HepG2 (cell line): Measurements from ENCODE around the gene ALKBH2. TPM values are rescaled to one million over a fixed set of nuclear protein-coding genes. Genes with fewer than 3 reads are reported as not detected.

Source experiments
- ATAC-seq: fragments of 200-7000 bp; cut with Tn5 transposase; 3 replicates; pipeline ENCODE4 v1.9.1; 2020; ENCODE audit warnings: mild to moderate bottlenecking, moderate library complexity
- Bru-seq: library from RNA; stranded (reverse); fragments of 400-500 nt; gene quantifications from one replicate; lab custom pipeline; 2021; lab: Mats Ljungman, UMichigan
- BruChase-seq, 2 experiments: library from RNA; stranded (reverse); fragments of 400-500 nt; gene quantifications; one replicate each; lab custom pipeline; 2021; lab: Mats Ljungman, UMichigan
- BruUV-seq: library from RNA; stranded (reverse); fragments of 400-500 nt; replicated peaks from 2 replicates; lab custom pipeline; 2021; lab: Mats Ljungman, UMichigan
- CTCF ChIA-PET: fragments of 300-600 bp; formaldehyde crosslinking; extraction: SDS; loops from one replicate; lab custom pipeline; 2021; ENCODE audit warnings: low total read pairs, inconsistent platforms, low intra/inter-chr PET ratio; lab: Yijun Ruan, JAX
- POLR2A ChIA-PET: fragments of 350-600 bp; sonication (Branson Sonifier 250); formaldehyde crosslinking; loops from one replicate; lab custom pipeline; 2020; ENCODE audit warnings: antibody characterized with exemption, inconsistent platforms; lab: Yijun Ruan, JAX
- DNase-seq: peaks from one replicate; pipeline ENCODE4 v3.0.0-alpha.2; 2015; ENCODE audit warnings: low spot score
- FAIRE-seq: peaks from 3 replicates; lab custom pipeline; 2011; peaks lifted over from hg19 to GRCh38; lab: Jason Lieb, UNC
- H2AFZ ChIP-seq: one replicate; pipeline ENCODE4 v1.6.1; 2011; ENCODE audit warnings: low read length, inconsistent platforms
- H3K27ac ChIP-seq: fragments of 300-600 bp; 3 replicates; pipeline ENCODE4 v1.8.0; 2011; ENCODE audit warnings: mixed run types, mild to moderate bottlenecking, mixed read lengths, low read length, inconsistent platforms; ENCODE audit not compliant: insufficient read depth; ENCODE audit errors: extremely low read length
- H3K27me3 ChIP-seq, 2 experiments: fragments of 200-600 bp in 1 of 2; 2 replicates in 1 of 2; 3 replicates in 1 of 2; pipeline versions ENCODE4 v1.6.0 to v1.8.0; 2011; ENCODE audit warnings: low read length in 2 of 2, mild to moderate bottlenecking in 2 of 2, moderate library complexity in 2 of 2, inconsistent platforms in 1 of 2; ENCODE audit not compliant: insufficient read depth in 2 of 2, control insufficient read depth in 1 of 2
- H3K36me3 ChIP-seq, 2 experiments: fragments of 200-600 bp in 1 of 2; replicated peaks in 1 of 2; 2 replicates in 1 of 2; 3 replicates in 1 of 2; pipeline versions ENCODE4 v1.5.1 to v1.8.0; 2011; ENCODE audit warnings: low read length in 2 of 2, inconsistent platforms in 1 of 2; ENCODE audit not compliant: insufficient read depth in 2 of 2, control insufficient read depth in 1 of 2
- H3K4me1 ChIP-seq: 2 replicates; pipeline ENCODE4 v1.5.1; 2012; ENCODE audit warnings: low read length, inconsistent platforms; ENCODE audit not compliant: insufficient read depth
- H3K4me2 ChIP-seq: 2 replicates; pipeline ENCODE4 v1.6.0; 2011; ENCODE audit warnings: low read depth, low read length, inconsistent platforms
- H3K4me3 ChIP-seq, 3 experiments: fragments of 200-600 bp in 1 of 3; sonication (generic), shearing (Covaris generic) in 1 of 3; replicated peaks in 1 of 3; 2 replicates each; pipeline ENCODE4 v1.5.1; 2011 to 2016; ENCODE audit warnings: low read length in 3 of 3, inconsistent platforms in 2 of 3, low read depth in 2 of 3, mild to moderate bottlenecking in 2 of 3, control low read depth in 1 of 3, mixed read lengths in 1 of 3; ENCODE audit not compliant: insufficient read depth in 1 of 3
- H3K79me2 ChIP-seq: one replicate; pipeline ENCODE4 v1.6.1; 2011; ENCODE audit warnings: low read length, inconsistent platforms; ENCODE audit not compliant: insufficient read depth
- H3K9ac ChIP-seq: 2 replicates; pipeline ENCODE4 v1.6.0; 2011; ENCODE audit warnings: mild to moderate bottlenecking, low read depth, low read length, inconsistent platforms; ENCODE audit not compliant: insufficient read depth
- H3K9me3 ChIP-seq: 2 replicates; pipeline ENCODE4 v1.5.1; 2012; ENCODE audit warnings: mild to moderate bottlenecking, low read length
- H4K20me1 ChIP-seq: 2 replicates; pipeline ENCODE4 v1.6.0; 2011; ENCODE audit warnings: inconsistent platforms, mild to moderate bottlenecking, low read length, moderate library complexity; ENCODE audit not compliant: insufficient read depth
- BORCS8-MEF2B ChIP-seq: sonication (generic); formaldehyde crosslinking; IDR thresholded peaks from 2 replicates; pipeline ENCODE4 v1.8.0; 2022; ENCODE audit warnings: mild to moderate bottlenecking, missing genetic modification reagents
- CENPT ChIP-seq: sonication (generic); formaldehyde crosslinking; IDR thresholded peaks from 2 replicates; pipeline ENCODE4 v1.8.0; 2022; ENCODE audit warnings: low read depth, mild to moderate bottlenecking, moderate library complexity, missing genetic modification reagents
- FOXJ3 ChIP-seq: sonication (generic); formaldehyde crosslinking; IDR thresholded peaks from 2 replicates; pipeline ENCODE4 v1.4.0; 2020; ENCODE audit warnings: missing genetic modification reagents, mild to moderate bottlenecking, borderline replicate concordance
- NFIC ChIP-seq: IDR thresholded peaks from 2 replicates; pipeline ENCODE4 v1.6.1; 2012; ENCODE audit warnings: mild to moderate bottlenecking, low read length, inconsistent platforms
- NR2F6 ChIP-seq, 2 experiments: IDR thresholded peaks; 2 replicates each; pipeline ENCODE4 v1.6.1; 2016; ENCODE audit warnings: antibody characterized with exemption in 1 of 2, mild to moderate bottlenecking in 1 of 2
- SUZ12 ChIP-seq: fragments of 150-350 bp; IDR thresholded peaks from 2 replicates; pipeline ENCODE4 v1.6.1; 2014; ENCODE audit warnings: low read depth, low read length
- TMF1 ChIP-seq: sonication (generic); formaldehyde crosslinking; IDR thresholded peaks from 2 replicates; pipeline ENCODE4 v1.8.1; 2022; ENCODE audit warnings: low read depth, missing genetic modification reagents
- ZNF101 ChIP-seq: sonication (generic); formaldehyde crosslinking; IDR thresholded peaks from 2 replicates; pipeline ENCODE4 v1.4.0; 2020; ENCODE audit warnings: mild to moderate bottlenecking, low read depth, missing genetic modification reagents, borderline replicate concordance
- ZNF720 ChIP-seq: sonication (generic); formaldehyde crosslinking; IDR thresholded peaks from 2 replicates; pipeline ENCODE4 v1.4.0; 2020; ENCODE audit warnings: missing genetic modification reagents
- WGBS: methylation state at CpG from one replicate; pipeline ENCODE4 v1.1.6; 2017; ENCODE audit warnings: low lambda C conversion rate; 5-methylcytosine and 5-hydroxymethylcytosine counted together
- in situ Hi-C: cut with HindIII; loops from 2 replicates; pipeline ENCODE4 v1.10.0; 2017; ENCODE audit warnings: low pct_unique_long_range_greater_than_20kb; ENCODE audit not compliant: extremely low pct_ligation_motif_present
- intact Hi-C: fragments of 100-400 bp; cut with micrococcal nuclease; formaldehyde crosslinking; loops from one replicate; pipeline ENCODE4 v1.10.0; 2022; ENCODE audit not compliant: unreplicated experiment
- long read RNA-seq, 2 experiments: library from RNA in 1 of 2; library from polyadenylated mRNA in 1 of 2; stranded (forward) in 1 of 2; unstranded in 1 of 2; transcript quantifications; one replicate each; pipeline ENCODE4 v2.0.0, GENCODE V29; 2019 to 2022
- polyA minus RNA-seq, 3 experiments: library from RNA; depleted of rRNA, polyadenylated mRNA; stranded (reverse); fragments of >200 nt; gene quantifications; 2 replicates each; pipeline ENCODE4 v1.2.3, GENCODE V29; 2011; ENCODE audit warnings: low replicate concordance in 1 of 3
- polyA plus RNA-seq, 8 experiments: library from polyadenylated mRNA; depleted of rRNA in 3 of 8; stranded (reverse) in 7 of 8; unstranded in 1 of 8; fragments of >200 nt; fragmentation: Illumina TruSeq in 4 of 8; extraction: Trizol in 4 of 8; gene quantifications; 2 replicates each; pipeline versions ENCODE4 v1.2.1 to v1.2.3, GENCODE V29; 2011 to 2016; ENCODE audit warnings: low read depth in 4 of 8, missing spikeins in 1 of 8, mixed read lengths in 1 of 8; ENCODE audit not compliant: insufficient read depth in 1 of 8
- total RNA-seq, 5 experiments: library from RNA; depleted of rRNA; stranded (reverse); fragments of >200 nt; fragmentation: Illumina TruSeq; extraction: Trizol; gene quantifications; 2 replicates each; pipeline ENCODE4 v1.2.3, GENCODE V29; 2016; ENCODE audit warnings: low read depth in 1 of 5
- TF ChIP-seq, protein P1 (sequence below): sonication (generic); formaldehyde crosslinking; IDR thresholded peaks from 2 replicates; pipeline ENCODE4 v1.8.0; 2022; ENCODE audit warnings: mild to moderate bottlenecking, missing genetic modification reagents, borderline replicate concordance

The ALKBH2 gene
- total RNA-seq (2016; rRNA removed; fragmentation: Illumina TruSeq; extraction: Trizol): 40.5 and 46.7 TPM in 2 replicates
- 26.9 and 30.3 TPM in 2 replicates for total RNA-seq (2016; cell fraction: cytosol; rRNA removed; fragmentation: Illumina TruSeq; extraction: Trizol; ENCODE audit: low read depth)
- total RNA-seq (2016; cell fraction: insoluble cytoplasmic fraction; rRNA removed; fragmentation: Illumina TruSeq; extraction: Trizol): 42.1 and 42.5 TPM in 2 replicates
- 25.3 and 29.0 TPM in 2 replicates for total RNA-seq (2016; cell fraction: membrane; rRNA removed; fragmentation: Illumina TruSeq; extraction: Trizol)
- 31.4 and 33.2 TPM in 2 replicates for total RNA-seq (2016; cell fraction: nucleus; rRNA removed; fragmentation: Illumina TruSeq; extraction: Trizol)
- 19.2 and 21.0 TPM in 2 replicates for polyA plus RNA-seq (2011; rRNA removed)
- polyA plus RNA-seq (2011; cell fraction: cytosol; rRNA removed): 16.6 and 17.1 TPM in 2 replicates
- 34.1 and 41.7 TPM in 2 replicates for polyA plus RNA-seq (2011; cell fraction: nucleus; rRNA removed)
- polyA plus RNA-seq (2012): 18.9 and 22.6 TPM in 2 replicates
- 13.7 and 19.0 TPM in 2 replicates for polyA plus RNA-seq (2016; cell fraction: cytosol; fragmentation: Illumina TruSeq; extraction: Trizol; ENCODE audit: low read depth)
- 40.3 and 40.9 TPM in 2 replicates for polyA plus RNA-seq (2016; cell fraction: insoluble cytoplasmic fraction; fragmentation: Illumina TruSeq; extraction: Trizol; ENCODE audit: low read depth)
- 18.2 and 23.2 TPM in 2 replicates for polyA plus RNA-seq (2016; cell fraction: membrane; fragmentation: Illumina TruSeq; extraction: Trizol; ENCODE audit: low read depth)
- polyA plus RNA-seq (2016; cell fraction: nucleus; fragmentation: Illumina TruSeq; extraction: Trizol; ENCODE audit: insufficient read depth, low read depth): 65.5 and 73.7 TPM in 2 replicates
- polyA minus RNA-seq (2011; rRNA and poly(A)+ RNA removed; ENCODE audit: low replicate concordance): 7.5 and 22.5 TPM in 2 replicates
- polyA minus RNA-seq (2011; cell fraction: cytosol; rRNA and poly(A)+ RNA removed): 6.2 and 6.4 TPM in 2 replicates
- polyA minus RNA-seq (2011; cell fraction: nucleus; rRNA and poly(A)+ RNA removed): 6.6 and 10.9 TPM in 2 replicates
- percentile 59 among the genes with signal in this experiment for Bru-seq, nascent RNA
- percentile 60 among the genes with signal in this experiment for BruChase-seq, experiment 1, labeled RNA remaining after a 6-hour chase
- BruChase-seq, experiment 2, labeled RNA remaining after a 2-hour chase: percentile 66 among the genes with signal in this experiment
- long read RNA-seq, experiment 1, transcript ALKBH2-201 (4 exons, 1,030 nt): major isoform, 7 of 29 reads
- long read RNA-seq, experiment 1, transcript ALKBH2-202 (4 exons, 1,159 nt): minor isoform, 5 of 29 reads
- long read RNA-seq, experiment 1, partial matches to known transcripts: 1 of 29 reads
- long read RNA-seq, experiment 1, other reads (novel, unspliced or antisense): 15 of 29 reads
- long read RNA-seq, experiment 2, transcript ALKBH2-201 (4 exons, 1,030 nt): major isoform, 12 of 48 reads
- long read RNA-seq, experiment 2, transcript ALKBH2-202 (4 exons, 1,159 nt): major isoform, 12 of 48 reads
- long read RNA-seq, experiment 2, partial matches to known transcripts: 14 of 48 reads
- long read RNA-seq, experiment 2, other reads (novel, unspliced or antisense): 7 of 48 reads

DNA sequence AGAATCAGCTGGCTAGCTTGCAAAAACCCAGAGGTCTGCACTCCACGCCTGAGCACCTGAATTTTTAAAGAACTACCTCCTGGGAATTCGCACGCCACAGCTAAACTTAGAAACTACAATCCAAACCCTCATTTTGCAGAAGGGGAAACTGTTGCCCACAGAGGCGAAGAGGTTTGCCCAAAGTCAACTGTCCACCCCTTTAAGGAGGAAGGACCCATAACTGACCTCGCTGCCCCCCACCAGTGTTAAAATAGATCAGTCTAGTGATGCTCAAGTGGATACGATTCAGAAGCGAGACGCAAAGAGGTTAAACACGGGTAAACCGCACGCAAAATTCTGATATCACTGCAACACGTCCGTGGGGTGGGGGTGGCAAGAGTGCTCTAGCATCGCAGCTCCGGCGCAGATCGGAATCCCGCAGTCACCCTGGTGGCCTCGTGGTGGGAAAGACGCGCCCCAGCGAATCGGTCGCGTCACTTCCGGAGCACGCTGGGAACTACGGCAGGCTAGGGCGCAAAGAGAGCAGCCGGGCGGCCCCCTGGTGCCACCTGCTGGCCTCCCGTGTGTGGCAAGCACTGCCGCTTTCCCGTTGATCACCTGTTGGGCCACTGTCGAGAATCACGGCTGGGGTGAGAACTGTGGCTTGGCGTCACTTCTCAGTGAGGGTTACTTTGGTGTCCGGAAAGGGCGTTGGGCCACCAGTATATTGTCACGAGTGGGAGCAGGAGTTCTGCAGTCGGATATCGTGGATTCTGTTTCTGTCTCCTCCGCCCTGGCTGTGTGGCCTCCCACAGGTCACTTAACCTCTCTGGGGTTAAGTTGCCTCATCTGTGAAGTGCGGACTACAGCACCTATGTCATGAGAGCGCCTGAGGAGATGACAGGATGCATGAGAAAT lies at the start of gene ALKBH2:
ALKBH2 (minus strand) TSS at position 451 of the 897 bp plus-strand sequence. CDS start 686 bp downstream, outside the sequence.
- Histone ChIP-seq H3K9me3 (no peaks in the 10 kb centered on the region), H3K79me2 (peaks cover 20% of the 10 kb centered on the region), H3K4me1 (peaks cover 59% of the 10 kb centered on the region), H4K20me1 (no peaks in the 10 kb centered on the region), H3K4me2 (peak within 1 kb of the TSS; percentile 90), H2AFZ (peak within 1 kb of the TSS; percentile 71), H3K36me3 (peaks cover 5 to 15% of the 10 kb centered on the region in 2 experiments; a peak in 4 of 5 replicates), H3K9ac (peak within 1 kb of the TSS; percentile 65), H3K27ac (peak within 1 kb of the TSS; percentile 52), H3K4me3 (peak within 1 kb of the TSS; percentile 25 to 66 (median 37)), H3K27me3 (no peaks in the 10 kb centered on the region)
- ATAC-seq (peak; percentile 57), DNase-seq (peak; percentile 85), FAIRE-seq (peak; percentile 79)
- intact Hi-C loops (loop anchor here (1.0 to 10.0 kb wide), 3 partner anchors 41 to 428 kb away; partner anchors contain the start of gene USP30), in situ Hi-C loops (loop anchor here (5.0 to 10.0 kb wide), 2 partner anchors 141 to 208 kb away; partner anchors contain the start of gene DAO)
- 16% methylated on average over 21 of the region's 45 CpGs for WGBS
- ChIA-PET POLR2A (interaction anchor here (1.0 to 1.4 kb wide), 3 partner anchors 9 to 41 kb away, joined by 3 to 4 read pairs (median 4); partner anchors contain the start of gene USP30), CTCF (interaction anchor here (1.1 to 1.9 kb wide), 3 partner anchors 23 to 209 kb away, joined by 3 to 10 read pairs (median 7); no protein-coding TSS in a partner anchor)
- TSS peak; percentile 85 for BruUV-seq
- TF ChIP-seq CENPT: peak; percentile 94
- TF ChIP-seq SUZ12: no peak
- TF ChIP-seq BORCS8-MEF2B: peak; percentile 98
- TF ChIP-seq ZNF101 (CRISPR knock-in tag): no peak
- TF ChIP-seq ZNF720 (CRISPR knock-in tag): no peak
- TF ChIP-seq, protein P1, sequence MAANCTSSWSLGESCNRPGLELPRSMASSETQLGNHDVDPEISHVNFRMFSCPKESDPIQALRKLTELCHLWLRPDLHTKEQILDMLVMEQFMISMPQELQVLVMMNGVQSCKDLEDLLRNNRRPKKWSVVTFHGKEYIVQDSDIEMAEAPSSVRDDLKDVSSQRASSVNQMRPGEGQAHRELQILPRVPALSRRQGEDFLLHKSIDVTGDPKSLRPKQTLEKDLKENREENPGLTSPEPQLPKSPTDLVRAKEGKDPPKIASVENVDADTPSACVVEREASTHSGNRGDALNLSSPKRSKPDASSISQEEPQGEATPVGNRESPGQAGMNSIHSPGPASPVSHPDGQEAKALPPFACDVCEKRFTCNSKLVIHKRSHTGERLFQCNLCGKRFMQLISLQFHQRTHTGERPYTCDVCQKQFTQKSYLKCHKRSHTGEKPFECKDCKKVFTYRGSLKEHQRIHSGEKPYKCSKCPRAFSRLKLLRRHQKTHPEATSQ: peak; percentile 79; the same call in 1 of the 2 replicates
- TF ChIP-seq FOXJ3 (CRISPR knock-in tag): no peak; the same call in 1 of the 2 replicates
- TF ChIP-seq NR2F6 (IDR thresholded peaks at IDR 0.05): 0 out of 2 replicates have a peak, but pooled peaks have one; percentile 14
- peak; percentile 80 for TF ChIP-seq NR2F6 (CRISPR knock-in tag; IDR thresholded peaks at IDR 0.05)
- TF ChIP-seq TMF1: peak; percentile 94
- no peak; the same call in 1 of the 2 replicates for TF ChIP-seq NFIC
